Hepatocyte (in vitro differentiated cells): ENCODE results near the gene GPR61.

Source experiments
- CTCF ChIP-seq: fragments of 200-600 bp; sonication (generic); IDR thresholded peaks from 2 replicates; pipeline ENCODE4 v1.5.1; 2016; ENCODE audit warnings: antibody characterized with exemption, mild to moderate bottlenecking; ENCODE audit not compliant: poor library complexity
- EZH2phosphoT487 ChIP-seq: fragments of 200-600 bp; sonication (generic); IDR thresholded peaks from one replicate; pipeline ENCODE4 v1.6.1; 2018; ENCODE audit warnings: antibody characterized with exemption, mild to moderate bottlenecking, low read depth, moderate library complexity; ENCODE audit not compliant: unreplicated experiment, severe bottlenecking

GRCh38 chr1:109529881-109530456, 9.7 kb upstream of the GPR61 start:
- no peak for TF ChIP-seq CTCF
- no peak for TF ChIP-seq EZH2phosphoT487
